Right atrium auricular region (tissue), 2 donors: ENCODE data around the gene GPATCH2. TPM values are rescaled to one million over a fixed set of nuclear protein-coding genes. Genes with fewer than 3 reads are reported as not detected.
A peak's percentile ranks its signal among the peaks of the same experiment; 100 is the strongest.

Source experiments
- DNase-seq: peaks from one replicate; pipeline ENCODE4 v3.0.0-alpha.2; 2019; ENCODE audit warnings: low spot score
- H3K27ac ChIP-seq, 2 donors: fragments of 200-600 bp; sonication (generic); 1 replicate in 1 of 2; 2 replicates in 1 of 2; pipeline ENCODE4 v1.5.1; 2016 to 2019
- H3K27me3 ChIP-seq, 2 donors: fragments of 200-600 bp; sonication (generic); one replicate each; pipeline versions ENCODE4 v1.5.1 to v1.6.0; 2017 to 2019
- H3K36me3 ChIP-seq: fragments of 200-600 bp; sonication (generic); one replicate; pipeline ENCODE4 v1.5.1; 2016
- H3K4me1 ChIP-seq, 2 donors: fragments of 200-600 bp; sonication (generic); one replicate each; pipeline versions ENCODE4 v1.5.1 to v1.6.0; 2017 to 2019
- H3K4me3 ChIP-seq, 2 donors: fragments of 200-600 bp; sonication (generic); 1 replicate in 1 of 2; 2 replicates in 1 of 2; pipeline ENCODE4 v1.5.1; 2017 to 2019; ENCODE audit warnings: mild to moderate bottlenecking in 1 of 2, moderate library complexity in 1 of 2
- H3K9me3 ChIP-seq, 2 donors: fragments of 200-600 bp; sonication (generic); one replicate each; pipeline ENCODE4 v1.5.1; 2019
- total RNA-seq, 2 donors: library from RNA; depleted of rRNA; stranded (reverse); fragments of >200 nt; gene quantifications; one replicate each; pipeline ENCODE4 v1.1.0, GENCODE V29; 2016
- TF ChIP-seq, protein P1 (sequence below), 2 donors: fragments of 200-600 bp; sonication (generic); IDR thresholded peaks; one replicate each; pipeline ENCODE4 v1.5.1; 2019; ENCODE audit warnings: antibody characterized with exemption in 2 of 2

Gene GPATCH2
- total RNA-seq, 2 donors from 2014 or later = 7.9 to 8.5 TPM

DNA sequence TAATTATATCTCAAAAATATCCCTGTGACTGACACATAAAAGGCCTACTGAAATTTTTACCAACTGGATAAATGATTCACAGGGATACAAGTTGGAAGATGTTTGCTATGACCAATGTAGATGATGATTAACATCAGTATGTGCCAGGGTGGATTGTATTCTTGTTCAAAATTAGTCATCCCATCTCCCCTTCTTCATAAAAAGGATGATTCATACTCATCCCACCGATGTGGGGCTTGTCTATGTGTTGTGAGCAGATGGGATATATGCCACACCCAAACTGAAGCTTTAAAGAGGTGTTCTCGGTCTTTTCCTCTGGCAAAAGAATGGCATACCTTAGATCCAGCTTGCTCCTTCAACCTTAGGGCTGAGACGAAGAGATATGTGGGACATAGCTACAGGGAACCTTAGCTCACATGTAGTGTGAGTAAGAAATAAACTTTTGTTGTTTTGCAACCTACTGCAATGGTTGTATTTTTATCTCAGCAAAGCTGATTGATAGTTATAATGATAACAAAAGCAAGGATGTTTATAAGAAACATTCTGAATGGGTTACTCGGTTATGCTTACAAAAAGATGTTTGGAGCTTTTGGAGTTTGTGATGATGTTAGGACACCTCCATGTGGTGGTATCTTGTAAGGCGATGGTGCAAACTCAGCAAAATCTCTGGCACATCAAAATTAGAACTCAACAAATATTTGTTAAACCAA lies 29.6 kb upstream of the GPATCH2 start:
- Histone ChIP-seq H3K36me3 (no peaks in the 10 kb centered on the region), H3K27me3 (no peaks in the 10 kb centered on the region), H3K4me1 (no peaks in the 10 kb centered on the region), H3K9me3 (no peaks in the 10 kb centered on the region), H3K27ac (no peak overlapping the region), H3K4me3 (no peak overlapping the region)
- TF ChIP-seq, protein P1, sequence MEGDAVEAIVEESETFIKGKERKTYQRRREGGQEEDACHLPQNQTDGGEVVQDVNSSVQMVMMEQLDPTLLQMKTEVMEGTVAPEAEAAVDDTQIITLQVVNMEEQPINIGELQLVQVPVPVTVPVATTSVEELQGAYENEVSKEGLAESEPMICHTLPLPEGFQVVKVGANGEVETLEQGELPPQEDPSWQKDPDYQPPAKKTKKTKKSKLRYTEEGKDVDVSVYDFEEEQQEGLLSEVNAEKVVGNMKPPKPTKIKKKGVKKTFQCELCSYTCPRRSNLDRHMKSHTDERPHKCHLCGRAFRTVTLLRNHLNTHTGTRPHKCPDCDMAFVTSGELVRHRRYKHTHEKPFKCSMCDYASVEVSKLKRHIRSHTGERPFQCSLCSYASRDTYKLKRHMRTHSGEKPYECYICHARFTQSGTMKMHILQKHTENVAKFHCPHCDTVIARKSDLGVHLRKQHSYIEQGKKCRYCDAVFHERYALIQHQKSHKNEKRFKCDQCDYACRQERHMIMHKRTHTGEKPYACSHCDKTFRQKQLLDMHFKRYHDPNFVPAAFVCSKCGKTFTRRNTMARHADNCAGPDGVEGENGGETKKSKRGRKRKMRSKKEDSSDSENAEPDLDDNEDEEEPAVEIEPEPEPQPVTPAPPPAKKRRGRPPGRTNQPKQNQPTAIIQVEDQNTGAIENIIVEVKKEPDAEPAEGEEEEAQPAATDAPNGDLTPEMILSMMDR (IDR thresholded peaks at IDR 0.05) = peak in 1 of 2 donors; percentile 60
- DNase-seq = no peak

DNA sequence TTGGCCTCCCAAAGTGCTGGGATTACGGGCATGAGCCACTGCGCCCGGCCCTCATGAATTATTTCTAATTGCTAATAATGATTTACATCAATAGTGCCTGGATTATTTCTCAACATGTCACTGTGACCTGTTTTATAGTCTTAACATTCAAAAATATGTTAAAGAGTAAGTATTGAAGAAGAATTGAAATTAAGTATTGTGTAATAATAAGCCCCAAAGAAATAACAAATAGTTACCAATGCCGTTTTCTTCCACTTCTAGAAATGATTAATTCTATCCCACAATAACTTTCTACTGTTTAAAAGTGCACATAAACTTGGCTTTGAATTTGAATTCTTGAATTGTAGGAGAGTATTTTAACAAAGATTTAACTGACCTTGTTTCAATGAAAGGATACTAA lies 19.8 kb upstream of the GPATCH2 start:
- Histone ChIP-seq H3K9me3 (no peaks in the 10 kb centered on the region), H3K27ac (no peak overlapping the region), H3K4me3 (no peak overlapping the region), H3K36me3 (no peaks in the 10 kb centered on the region), H3K27me3 (no peaks in the 10 kb centered on the region), H3K4me1 (no peaks in the 10 kb centered on the region)
- no peak for DNase-seq
- TF ChIP-seq, protein P1 (IDR thresholded peaks at IDR 0.05) = no peak

DNA sequence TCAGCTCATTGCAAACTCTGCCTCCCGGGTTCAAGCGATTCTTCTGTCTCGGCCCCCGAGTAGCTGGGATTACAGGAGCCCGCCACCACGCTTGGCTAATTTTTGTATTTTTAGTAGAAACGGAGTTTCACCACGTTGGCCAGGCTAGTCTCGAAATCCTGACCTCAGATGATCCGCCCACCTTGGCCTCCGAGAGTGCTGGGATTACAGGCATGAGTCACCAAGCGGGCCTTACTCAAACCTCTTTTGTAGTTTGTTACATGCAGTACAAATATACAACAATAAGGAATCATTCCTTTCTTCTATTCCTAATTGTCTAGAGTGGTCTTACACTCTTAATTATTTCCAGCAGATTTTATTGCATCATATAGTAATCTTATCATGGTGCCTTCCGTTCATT lies 16.9 kb upstream of the GPATCH2 start:
- Histone ChIP-seq H3K36me3 (no peaks in the 10 kb centered on the region), H3K4me1 (no peaks in the 10 kb centered on the region), H3K27me3 (no peaks in the 10 kb centered on the region), H3K4me3 (no peak overlapping the region), H3K27ac (no peak overlapping the region), H3K9me3 (no peaks in the 10 kb centered on the region)
- TF ChIP-seq, protein P1 (IDR thresholded peaks at IDR 0.05) = no peak
- DNase-seq = no peak

DNA sequence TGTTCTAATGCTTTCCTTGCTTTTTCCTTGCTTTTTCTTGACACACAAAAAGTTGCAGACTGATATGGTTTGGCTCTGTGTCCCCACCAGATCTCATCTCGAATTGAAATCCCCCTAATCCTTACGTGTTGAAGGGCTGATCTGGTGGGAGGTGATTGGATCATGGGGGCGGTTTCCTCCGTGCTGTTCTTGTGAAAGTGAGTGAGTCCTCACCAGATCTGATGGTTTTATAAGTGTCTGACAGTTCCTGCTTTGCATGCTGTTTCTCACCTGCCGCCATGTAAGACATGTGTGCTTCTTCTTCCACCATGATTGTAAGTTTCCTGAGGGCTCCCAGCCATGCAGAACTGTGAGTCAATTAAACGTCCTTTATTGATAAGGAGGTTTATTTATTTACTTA lies 11.6 kb upstream of the GPATCH2 start:
- DNase-seq = no peak

DNA sequence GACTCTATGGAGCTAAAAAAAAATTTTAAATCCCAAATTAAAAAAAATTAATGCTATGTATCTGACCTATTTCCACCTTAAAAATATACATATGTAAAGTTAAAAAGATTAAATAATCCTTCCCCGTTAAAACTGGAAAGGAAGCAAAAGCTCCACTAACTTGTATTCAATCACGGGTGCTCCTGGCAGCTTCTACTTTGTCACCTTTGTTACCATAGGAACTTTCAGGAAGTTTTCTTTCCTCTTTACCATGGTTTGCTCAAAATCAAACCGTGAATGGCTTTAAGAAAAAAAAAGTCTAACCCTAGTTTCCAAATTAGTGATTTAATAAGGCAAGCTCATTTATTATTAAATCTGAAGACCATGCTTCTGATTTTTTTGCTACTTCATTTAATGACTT lies 3.5 kb downstream of the GPATCH2 start:
- Histone ChIP-seq H3K27me3 (no peaks in the 10 kb centered on the region), H3K36me3 (no peaks in the 10 kb centered on the region), H3K27ac (no peak overlapping the region), H3K9me3 (no peaks in the 10 kb centered on the region), H3K4me1 (peaks cover 0 to 41% of the 10 kb centered on the region in 2 donors), H3K4me3 (no peak overlapping the region)
- TF ChIP-seq, protein P1 (IDR thresholded peaks at IDR 0.05) = no peak
- no peak for DNase-seq

More for the DNA sequence above, 11.6 kb upstream of the GPATCH2 start:
- TF ChIP-seq, protein P1 (IDR thresholded peaks at IDR 0.05) = no peak
- H3K36me3 ChIP-seq = no peaks in the 10 kb centered on the region
- no peak overlapping the region for H3K27ac ChIP-seq
- no peaks in the 10 kb centered on the region for H3K4me1 ChIP-seq
- no peak overlapping the region for H3K4me3 ChIP-seq
- H3K9me3 ChIP-seq = no peaks in the 10 kb centered on the region
- H3K27me3 ChIP-seq = no peaks in the 10 kb centered on the region

DNA sequence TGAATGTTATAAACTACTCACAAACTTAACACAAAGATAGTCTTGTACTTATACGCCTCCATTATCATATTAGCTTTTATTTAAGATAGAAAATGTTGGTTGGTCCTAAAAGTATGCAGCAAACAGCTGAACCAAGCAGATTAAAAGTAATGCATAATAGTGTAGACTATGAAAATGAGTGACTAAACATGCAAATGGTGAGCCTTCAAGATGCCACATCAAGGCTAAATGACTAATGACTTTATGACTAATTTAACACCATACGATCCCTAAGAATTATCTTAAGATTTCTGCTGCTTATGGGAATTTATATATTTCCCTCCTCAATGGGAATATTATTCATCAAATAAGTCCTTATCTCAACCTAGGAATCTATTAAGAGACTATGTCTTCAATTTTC lies 4.6 kb downstream of the GPATCH2 start:
- TF ChIP-seq, protein P1 (IDR thresholded peaks at IDR 0.05) = no peak
- Histone ChIP-seq H3K4me3 (no peak overlapping the region), H3K27ac (no peak overlapping the region), H3K4me1 (peaks cover 0 to 35% of the 10 kb centered on the region in 2 donors), H3K27me3 (no peaks in the 10 kb centered on the region), H3K9me3 (no peaks in the 10 kb centered on the region), H3K36me3 (no peaks in the 10 kb centered on the region)
- no peak for DNase-seq
